NK-92 (cell line): ENCODE results near the gene HOXA3.

Experiments
- DNase-seq: peaks from one replicate; lab custom pipeline; 2025; ENCODE audit not compliant: unreplicated experiment; lab: John Stamatoyannopoulos, UW

Gene HOXA3

DNA sequence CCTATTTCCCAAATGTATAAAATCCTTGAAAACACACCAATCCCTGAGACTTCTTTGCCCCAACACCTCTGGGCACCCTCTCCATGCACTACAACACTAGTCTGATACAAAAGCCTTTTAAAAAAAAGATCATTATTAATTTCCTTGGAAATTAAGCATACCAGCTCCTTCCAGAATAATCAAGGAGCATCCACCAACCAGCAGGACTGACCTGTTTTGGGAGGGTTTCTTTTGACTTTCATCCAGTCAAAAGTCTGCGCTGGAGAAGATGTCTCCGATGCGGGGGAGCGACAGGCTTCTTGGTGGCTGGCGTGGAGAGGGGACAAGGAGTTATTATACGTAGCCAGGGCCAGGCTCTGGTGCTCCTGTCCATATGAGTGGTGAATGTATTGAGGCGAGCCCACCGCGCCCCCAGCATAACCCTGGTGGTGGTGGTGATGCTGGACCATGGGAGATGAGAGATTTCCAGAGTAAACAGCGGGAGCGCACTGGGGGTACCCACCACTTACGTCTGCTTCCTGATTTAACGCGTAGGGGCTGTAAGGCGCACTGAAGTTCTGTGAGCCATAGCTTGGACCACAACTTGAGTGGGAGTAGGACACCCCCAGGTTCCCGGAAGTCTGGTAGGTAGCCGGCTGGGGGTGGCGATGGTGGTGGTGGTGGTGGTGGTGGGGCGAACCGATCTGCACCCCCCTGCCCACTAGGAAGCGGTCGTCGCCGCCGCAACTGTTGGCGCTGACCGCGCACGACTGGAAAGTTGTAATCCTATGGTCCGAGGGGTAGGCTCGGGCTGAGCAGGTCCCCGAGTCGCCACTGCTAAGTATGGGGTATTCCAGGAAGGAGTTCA lies 57.1 kb downstream of the HOXA3 start:
- no peak for DNase-seq

DNA sequence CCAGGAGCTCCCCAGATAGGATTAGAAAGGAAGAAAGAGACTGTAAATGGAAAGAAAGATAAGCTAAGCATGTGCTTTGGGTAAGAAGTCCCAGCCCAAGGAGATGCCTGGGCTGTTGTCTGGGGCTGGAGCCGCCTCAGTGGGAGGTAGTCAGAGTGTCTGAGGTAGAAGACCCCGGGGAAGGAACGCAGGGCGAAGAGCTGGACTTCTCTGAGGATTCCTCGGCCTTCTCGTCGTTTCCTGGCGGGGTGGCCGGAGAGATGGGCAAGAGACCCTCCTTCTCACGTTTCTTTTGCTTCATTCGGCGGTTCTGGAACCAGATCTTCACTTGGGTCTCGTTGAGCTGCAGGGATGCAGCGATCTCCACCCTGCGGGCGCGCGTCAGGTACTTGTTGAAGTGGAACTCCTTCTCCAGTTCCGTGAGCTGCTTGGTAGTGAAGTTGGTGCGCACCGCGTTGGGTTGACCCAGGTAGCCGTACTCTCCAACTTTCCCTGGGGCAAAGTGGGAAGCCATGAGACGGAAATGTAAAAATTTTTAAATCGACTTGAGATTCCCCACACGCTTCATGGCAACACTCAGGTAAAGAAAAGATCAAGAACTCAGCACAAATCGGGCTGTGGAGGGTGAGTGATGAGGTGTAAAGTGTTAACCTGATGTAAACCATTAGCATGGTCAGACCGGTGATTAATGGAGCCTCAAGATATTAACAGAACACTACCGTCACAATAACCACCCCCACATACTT lies 57.9 kb downstream of the HOXA3 start:
- DNase-seq: no peak

DNA sequence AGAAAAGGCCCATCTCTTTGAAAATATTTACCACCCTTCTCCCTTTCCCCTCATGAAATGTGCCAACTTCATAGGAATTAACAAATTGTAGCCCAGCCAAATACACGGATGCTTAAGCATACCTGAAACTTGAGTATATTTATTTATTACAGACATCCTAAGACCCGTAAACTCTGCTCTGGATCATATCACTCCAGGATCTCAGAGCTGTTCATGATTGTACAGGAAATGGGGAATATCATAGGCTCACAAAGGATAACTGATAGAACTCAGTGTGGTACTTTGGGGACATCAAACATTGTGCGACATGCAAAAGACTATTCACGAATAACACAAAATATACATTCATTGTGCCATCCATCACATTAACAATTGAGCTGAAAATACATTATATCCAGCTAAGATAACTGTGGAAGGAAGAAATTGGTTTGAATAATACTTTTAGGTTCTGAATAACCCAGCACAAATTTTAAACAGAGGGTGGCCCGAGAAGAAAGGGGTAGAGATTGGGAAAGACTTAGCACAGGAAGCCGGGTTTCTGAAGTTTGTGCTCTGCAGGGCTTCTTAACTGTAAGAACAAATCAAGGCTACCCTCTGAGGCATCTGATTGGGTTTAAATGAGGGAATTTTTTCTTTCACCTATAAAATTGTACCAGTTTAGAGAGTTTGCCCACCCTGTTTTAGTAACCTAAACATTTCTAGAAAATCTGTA lies 59.0 kb downstream of the HOXA3 start:
- no peak for DNase-seq

DNA sequence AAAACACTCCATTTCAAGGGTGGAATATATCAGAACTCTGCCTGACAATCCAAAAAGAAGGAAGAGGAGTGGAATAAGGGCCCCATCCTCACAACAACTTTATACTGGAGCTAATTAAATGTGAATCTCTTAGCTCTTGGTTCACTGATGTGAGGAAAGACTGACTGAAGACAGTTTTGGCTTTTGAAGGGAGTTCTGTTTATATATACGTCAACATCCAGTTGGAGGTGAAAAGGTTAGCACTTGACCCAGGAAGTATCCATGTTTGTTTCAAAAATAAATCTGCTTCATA lies 59.6 kb downstream of the HOXA3 start:
- no peak for DNase-seq

DNA sequence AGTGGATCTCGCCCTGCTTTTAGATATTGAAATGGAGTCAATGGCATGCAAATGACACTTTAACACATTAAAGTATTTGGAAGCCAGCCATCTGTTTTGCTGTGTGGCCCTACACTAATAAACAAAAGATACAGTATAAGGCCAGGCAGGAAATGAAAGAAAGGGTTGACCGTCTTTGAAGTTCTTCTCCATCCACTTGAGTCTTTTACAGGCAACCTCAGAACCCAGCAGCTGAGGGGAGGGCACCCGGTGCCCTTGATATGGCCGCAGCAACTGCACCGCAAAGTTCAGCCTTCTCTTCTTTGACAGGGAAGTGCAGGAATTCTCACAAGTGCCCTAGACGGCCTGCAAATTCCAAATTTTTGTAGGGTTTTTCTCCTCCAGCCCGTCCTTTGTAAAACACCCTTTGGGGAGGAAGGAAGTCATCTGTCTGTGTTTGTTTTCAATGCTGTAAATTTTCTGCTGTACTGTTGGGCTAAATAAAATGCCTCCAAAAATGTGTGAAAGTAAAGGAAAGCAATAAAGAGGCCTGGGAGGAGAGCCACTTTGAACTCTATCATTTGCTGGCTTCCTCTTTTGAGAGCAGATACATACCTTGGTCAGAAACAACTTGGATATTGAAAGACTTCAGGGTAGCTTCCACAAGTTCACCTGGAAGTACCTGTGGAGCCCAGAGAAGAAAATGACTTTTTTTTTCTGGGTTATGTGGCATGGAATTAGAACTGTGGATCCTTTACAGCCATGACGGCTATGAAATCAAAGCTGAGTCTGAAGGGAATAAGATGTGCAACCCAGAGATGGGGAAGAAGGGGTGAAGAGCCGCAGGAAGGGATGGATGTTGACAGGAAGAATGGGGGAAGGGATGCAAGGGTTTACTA lies 60.2 kb downstream of the HOXA3 start:
- DNase-seq: no peak

DNA sequence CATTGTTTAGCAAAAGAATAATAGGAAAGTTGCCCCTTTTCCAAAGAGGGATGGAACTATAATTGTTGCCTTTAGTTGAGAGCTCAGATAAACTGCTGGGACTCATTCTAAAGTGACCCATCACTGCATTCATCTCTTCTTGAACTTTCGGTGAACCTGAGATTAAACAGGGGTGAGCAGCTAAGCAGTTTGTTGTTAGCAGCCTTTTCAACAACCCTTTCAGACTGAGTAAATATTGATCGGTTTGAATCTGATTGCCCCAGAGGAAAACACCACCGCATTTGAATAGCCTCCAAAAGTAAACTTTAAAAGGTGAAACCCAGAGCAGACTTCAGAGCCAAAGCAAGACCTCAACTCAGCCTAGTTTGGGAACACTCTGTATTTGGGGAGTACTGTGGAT lies 61.3 kb downstream of the HOXA3 start:
- no peak for DNase-seq

DNA sequence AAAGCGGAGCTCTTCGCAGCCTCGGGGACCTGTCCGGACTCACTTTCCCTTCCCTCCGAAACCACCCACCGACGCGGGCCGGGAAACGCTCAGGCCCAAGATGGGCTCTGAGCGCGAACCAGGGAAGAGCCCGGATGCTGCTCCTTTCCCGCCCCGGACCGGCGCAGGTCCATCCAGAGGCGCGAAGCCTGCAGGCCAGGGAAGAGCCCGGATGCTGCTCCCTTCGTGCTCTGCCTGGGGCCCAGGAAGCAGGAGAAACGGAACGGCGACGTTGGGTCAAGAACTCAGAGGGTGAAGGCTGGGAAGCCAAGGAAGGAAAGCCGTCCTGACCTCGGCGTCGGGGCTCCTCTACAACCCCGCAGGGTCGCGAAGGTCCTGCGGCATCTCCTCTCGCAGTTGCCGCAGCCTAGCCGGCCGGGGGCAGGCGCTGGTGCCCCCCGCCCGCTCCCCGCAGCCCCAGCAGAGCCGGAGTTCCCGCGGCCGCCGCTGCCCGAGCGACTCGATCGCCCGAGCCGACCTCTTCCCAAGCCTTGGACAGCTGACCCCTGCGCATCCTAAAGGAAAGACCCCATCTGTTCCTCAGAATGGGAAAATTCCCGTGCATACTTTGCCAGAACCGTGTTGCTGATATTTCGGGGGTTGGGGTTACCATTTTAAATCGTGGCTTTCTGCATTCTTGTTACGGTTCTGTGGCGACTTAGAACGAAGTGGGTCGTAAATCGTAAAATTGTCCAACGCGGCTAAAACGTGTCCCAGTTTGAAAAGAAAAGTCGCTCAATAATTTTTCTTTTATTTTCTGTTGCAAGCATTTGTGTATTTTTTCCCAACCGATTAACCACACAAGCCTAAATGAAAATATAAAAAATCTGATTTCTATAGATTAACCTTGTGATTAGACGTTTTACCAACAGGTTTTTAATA lies 64.1 kb downstream of the HOXA3 start:
- DNase-seq: no peak

DNA sequence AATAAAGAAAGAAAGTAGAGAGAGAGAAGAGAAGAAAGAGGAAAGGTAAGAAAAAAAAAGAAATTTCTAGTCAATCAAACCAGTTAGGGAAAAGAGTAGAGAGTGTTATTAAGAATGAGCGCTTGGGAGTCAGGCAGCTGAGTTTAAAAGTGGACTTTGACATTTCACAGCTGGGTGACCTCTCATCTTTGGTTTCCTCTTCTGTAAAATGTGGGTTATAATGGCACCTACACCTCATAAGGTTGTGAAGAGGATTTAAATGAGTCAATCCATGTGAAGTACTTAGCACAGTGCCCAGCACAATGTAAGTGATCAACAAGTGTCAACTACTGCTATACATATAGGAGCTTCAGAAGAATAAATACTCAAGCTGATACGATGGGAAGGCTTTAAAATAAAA lies 68.7 kb downstream of the HOXA3 start:
- no peak for DNase-seq

DNA sequence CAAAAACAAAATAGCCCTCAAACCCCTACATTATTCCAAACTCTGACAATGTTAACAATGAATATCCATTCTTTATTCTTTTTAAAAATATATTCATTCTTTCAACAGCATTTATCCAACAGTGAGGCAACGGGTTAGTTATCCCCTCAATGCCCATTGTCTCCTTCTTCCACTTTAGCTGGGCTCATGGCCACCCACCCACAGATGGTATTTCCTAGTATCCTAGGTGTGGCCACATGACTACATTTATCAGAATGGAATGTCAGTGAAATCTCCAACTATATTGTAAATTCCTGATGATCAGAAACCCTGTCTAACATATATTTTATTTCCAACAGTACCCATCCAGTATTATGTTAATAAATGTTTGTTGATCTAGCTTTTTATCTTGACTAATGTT lies 70.2 kb downstream of the HOXA3 start:
- DNase-seq: no peak

DNA sequence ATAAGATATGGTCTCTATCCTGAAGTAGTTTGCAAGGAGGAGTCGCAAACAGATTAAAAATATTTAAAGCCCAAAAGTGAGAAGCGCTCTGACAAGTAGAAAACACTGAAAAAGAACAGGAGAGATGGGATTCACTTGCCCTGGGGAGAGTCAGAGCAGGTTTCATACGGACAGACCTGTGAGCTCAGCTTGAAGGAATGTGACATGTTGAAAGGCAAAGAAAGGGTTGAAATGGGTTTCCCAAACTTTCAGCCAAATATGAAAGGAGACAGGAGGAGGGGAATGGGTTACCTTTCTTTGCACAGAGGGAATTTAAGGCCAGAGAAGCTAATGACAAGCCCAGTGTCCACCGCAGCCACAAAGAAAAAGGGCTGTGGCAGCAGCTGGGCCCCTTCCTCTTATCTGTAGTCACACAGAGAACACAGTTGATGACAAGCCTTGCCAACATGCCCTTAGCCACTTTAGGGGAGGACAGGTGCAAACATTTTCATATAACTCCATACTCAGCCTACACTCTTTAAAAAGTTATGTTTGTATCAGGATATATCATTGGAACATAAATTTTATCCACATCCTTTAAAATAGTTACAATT lies 71.4 kb downstream of the HOXA3 start:
- no peak for DNase-seq

DNA sequence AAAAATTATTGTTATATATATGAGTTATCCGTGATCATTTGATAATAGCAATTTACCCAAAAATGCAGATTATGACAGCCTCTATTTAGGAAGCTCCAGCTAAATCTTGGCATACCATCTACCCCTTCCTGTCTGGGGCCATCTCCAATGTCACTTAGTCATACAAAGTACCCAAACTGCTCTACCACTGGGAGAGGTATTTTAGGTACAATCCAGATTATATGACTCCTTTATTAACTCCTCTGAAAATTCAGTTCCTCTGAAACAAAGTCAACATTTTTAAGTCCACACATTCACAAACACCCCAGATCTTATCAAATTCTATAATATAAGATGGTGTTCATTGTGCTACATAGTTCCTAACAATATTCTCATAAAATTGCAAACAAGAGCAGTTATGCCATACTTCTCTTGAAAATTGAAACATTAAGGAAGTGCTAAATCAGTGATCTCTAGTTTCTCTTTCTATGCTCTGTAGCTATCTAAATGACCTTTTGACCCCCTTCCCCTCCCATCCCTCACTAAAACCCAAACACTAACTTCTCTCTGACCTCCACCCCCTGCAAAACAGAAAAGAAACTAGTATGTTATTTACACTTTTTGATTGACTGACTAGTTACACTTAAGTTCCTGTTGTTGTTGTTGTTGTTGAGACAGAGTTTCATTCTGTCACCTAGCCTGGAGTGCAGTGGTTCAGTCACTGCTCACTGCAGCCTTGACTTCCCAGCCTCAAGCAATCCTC lies 73.0 kb downstream of the HOXA3 start:
- no peak for DNase-seq

DNA sequence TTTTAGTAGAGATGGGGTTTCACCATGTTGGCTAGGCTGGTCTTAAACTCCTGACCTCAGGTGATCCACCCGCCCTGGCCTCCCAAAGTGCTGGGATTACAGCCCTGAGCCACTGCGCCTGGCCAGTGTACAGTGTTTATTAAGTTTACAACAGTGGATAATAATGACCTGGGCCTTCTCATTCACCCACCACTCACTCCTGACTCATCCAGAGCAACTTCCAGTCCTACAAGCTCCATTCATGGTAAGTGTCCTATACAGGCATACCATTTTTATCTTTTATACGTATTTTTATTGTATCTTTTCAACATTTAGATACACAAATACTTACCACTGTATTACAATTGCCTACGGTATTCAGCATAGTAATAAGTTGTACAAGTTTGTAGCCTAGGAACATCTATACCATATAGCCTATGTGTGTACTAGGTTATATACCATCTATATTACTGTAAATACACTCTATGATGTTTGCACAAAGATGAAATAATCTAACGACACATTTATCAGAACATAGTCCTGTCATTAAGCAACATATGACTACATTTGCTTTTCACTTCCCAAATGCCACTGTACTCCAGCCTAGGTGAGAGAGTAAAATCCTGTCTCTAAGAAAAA lies 73.7 kb downstream of the HOXA3 start:
- no peak for DNase-seq

DNA sequence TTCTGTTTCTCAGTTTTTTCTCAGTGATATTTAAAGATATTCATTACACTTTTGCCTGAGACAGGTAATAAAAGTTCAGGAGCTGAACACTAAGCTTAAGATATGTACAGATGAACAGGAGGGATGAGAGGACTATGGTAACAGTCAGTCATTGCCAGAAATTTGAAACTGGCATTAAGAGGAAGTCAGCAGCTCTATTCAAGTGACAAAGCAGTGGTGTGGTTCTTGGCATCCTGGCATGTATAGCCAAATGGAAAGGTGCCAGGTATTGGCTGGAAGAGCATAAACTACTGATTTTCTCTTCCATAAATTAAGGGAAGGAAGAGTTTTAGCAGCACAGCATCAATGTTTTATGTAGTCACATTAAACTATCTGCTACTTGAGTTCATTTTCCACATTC lies 79.3 kb downstream of the HOXA3 start:
- DNase-seq: no peak

DNA sequence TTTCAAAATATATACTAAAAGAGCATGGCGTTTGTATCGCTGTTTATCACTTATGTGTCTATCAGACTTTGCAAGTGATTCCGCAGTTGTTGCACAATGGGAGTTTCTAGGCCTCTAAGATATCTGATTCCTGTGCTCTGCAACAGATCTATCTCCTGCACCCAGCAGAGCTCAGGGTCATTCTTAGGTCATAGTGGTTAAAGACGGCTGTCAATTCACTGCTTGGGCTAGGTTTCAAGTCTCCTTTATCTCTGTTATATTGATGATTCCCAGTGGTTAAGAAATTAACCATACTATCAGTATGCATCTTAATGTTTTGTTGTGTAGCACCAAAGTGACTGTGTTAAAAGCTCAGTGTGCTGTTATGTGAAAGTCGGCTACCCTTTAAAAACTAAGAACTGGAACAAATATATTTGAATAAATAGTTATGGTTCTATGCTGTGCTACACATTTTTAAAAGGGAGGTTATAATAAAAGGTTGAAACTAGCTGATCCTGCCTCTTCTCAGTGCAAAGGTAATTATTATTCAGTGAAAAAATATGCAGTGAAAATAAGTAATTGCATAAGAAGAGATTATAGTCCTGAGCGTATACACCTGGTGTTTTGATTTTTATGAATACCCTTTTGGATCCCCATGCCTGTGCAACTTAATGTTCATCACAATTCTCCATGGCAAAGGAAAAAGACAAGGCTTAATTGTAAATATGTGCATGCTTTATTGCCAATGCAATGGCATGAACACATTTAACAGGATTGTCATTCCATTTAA lies 80.6 kb downstream of the HOXA3 start:
- no peak for DNase-seq

DNA sequence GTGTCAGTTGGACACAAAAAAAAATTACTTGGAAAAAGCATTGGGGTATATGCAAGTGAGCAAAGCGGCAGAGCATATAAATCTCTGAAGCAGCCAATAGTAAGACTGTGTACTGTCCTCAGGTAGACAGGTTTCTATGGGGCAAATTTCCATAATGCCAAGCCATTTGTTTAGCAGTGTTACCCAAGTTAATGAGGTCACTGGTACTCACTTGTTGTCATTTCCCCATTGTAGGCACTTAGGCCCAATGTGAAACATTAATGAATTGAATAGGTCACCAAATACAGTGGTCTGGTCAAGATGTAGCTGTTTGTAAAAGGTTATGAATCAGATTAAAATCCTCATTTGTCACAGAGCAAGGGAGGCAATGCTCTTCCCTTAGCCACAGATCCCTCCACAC lies 84.1 kb downstream of the HOXA3 start:
- DNase-seq: no peak

DNA sequence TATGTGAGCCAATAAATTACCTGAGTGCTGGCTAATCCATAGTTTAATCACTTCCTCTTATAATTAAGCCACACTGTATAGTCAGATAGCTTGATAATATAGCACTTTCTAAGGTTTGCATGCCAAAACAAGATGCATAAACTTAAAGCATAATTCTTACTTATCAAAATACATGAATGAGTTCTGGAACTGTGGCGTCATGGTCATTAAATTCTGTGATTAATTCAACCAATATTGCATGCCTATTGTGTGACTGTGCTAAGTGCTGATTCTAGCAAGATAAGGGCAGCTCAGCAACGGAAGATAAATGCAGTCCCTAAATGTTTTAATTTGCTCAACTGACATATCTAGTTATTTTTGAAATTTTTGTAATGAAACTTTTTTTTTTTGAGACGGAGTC lies 86.2 kb downstream of the HOXA3 start:
- no peak for DNase-seq

DNA sequence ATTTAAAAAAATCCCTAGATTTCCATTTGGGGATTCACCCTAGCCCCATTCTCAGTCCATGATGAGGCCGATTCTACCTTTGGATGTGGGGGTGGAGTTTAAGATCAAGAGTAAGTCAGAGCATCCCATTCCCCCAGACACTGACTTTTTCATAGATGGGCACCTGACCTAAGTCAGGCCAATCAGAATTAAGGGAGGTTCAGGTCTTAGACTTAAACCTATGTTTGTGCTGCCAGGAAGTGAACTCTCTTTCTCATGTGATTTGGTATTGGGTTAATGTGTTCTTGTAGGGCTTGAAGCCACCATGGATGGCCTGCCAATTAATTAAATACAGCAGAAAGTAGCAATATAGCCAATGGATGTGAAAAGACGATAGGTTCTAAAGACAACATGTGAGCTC lies 86.7 kb downstream of the HOXA3 start:
- DNase-seq: no peak

DNA sequence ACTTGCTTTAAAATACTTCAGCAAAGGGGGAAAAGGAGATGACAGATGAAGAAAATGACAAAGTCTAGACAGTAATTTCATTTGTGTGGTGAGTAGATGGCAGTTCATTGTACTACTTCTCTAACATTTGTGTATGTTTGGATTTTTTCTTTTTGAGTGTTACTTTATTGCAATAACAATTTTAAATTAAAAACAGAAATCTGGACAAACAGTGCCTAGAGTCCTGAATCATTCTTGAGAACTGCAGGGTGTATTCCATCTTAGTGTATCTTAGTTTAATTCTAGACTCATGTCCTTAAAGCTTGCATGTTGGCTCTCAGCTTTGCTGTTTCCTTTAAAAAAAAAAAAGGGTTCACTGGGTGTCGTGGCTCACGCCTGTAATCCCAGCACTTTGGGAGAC lies 87.7 kb downstream of the HOXA3 start:
- DNase-seq: no peak
